ENCODE measurements around the gene GALNT1. TPM values are rescaled to one million over a fixed set of nuclear protein-coding genes. Genes with fewer than 3 reads are reported as not detected.
"Not testable (repeated sequence)": the region's sequence is repeated elsewhere in the genome, so short reads cannot be mapped to it uniquely, and the experiment has no call there.

Gene GALNT1
- total RNA-seq, 1 experiment from 2014 or later, result 77.9 TPM

DNA sequence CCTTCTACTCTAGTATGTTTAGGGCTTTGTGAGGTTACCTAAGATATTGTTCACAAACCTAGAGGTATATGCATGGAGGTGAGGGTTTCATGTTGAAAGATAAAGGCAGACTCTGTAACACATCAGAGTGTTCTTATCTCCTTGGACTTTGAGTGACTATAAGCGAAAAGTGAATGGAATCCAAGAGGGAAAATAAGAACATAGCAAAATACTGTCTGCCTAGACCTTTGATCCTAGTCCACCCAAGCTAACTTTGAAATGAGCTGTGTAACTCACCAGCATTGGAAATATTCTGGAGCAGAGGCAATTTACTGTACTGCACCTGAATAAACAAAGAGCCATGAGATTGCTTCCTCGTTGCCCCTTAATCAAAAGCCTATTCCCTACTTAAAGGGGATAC, 28.2 kb upstream of the GALNT1 start:
- no peak overlapping the region for H3K4me3 Mint-ChIP-seq
- no peaks in the 10 kb centered on the region for H3K4me1 Mint-ChIP-seq
- Histone ChIP-seq H3K23ac (ENCODE audit: insufficient read length, low read depth, low read length) (no peak overlapping the region), H3K27me3 (ENCODE audit: insufficient read depth, low read length) (no peaks in the 10 kb centered on the region), H2BK5ac (ENCODE audit: insufficient read length, low read length) (no peak overlapping the region), H4K20me1 (ENCODE audit: control insufficient read depth, insufficient read depth, insufficient read length) (no peaks in the 10 kb centered on the region), H3K27ac (ENCODE audit: insufficient read length, low read depth, low read length) (no peak overlapping the region), H3K14ac (ENCODE audit: insufficient read depth, low read length) (no peak overlapping the region), H3K79me2 (ENCODE audit: insufficient read depth, low read length) (no peaks in the 10 kb centered on the region), H2BK120ac (ENCODE audit: low read depth, low read length, poor library complexity, severe bottlenecking) (no peak overlapping the region), H3K9ac (ENCODE audit: extremely low read depth, insufficient read length, low read length) (no peak overlapping the region), H4K91ac (ENCODE audit: insufficient read length, low read depth, low read length) (no peak overlapping the region), H2BK20ac (ENCODE audit: low read depth, low read length, poor library complexity, severe bottlenecking) (no peak overlapping the region), H3K56ac (ENCODE audit: insufficient read length, low read depth, low read length) (no peak overlapping the region), H2AFZ (ENCODE audit: low read length) (no peak overlapping the region), H3K4ac (ENCODE audit: low read depth, low read length) (no peak overlapping the region), H3K79me1 (ENCODE audit: insufficient read depth, low read depth, low read length, poor library complexity, severe bottlenecking) (no peaks in the 10 kb centered on the region), H3K18ac (ENCODE audit: insufficient read length, low read depth, low read length) (no peak overlapping the region), H4K8ac (replicated peaks; ENCODE audit: insufficient read length, low read depth, low read length) (no peak overlapping the region), H3K4me1 (ENCODE audit: insufficient read depth, low read length) (no peaks in the 10 kb centered on the region), H4K5ac (ENCODE audit: insufficient read length, low read depth, low read length) (no peak overlapping the region), H2AK5ac (ENCODE audit: insufficient read length, low read length) (no peak overlapping the region), H2BK15ac (ENCODE audit: low read depth, low read length) (no peak overlapping the region), H3T11ph (ENCODE audit: low read length) (no peak overlapping the region), H3K4me2 (ENCODE audit: insufficient read depth, insufficient read length, low read length) (no peak overlapping the region), H2BK12ac (ENCODE audit: insufficient read length, low read depth, low read length) (no peak overlapping the region), H3K23me2 (ENCODE audit: insufficient read length, low read depth, low read length, poor library complexity, severe bottlenecking) (no peaks in the 10 kb centered on the region), H3K9me3 (ENCODE audit: control insufficient read depth, low read depth, low read length) (no peaks in the 10 kb centered on the region)
- DNase-seq, result no peak
- H3K27me3 Mint-ChIP-seq (ENCODE audit: low read depth), result peaks cover 1% of the 10 kb centered on the region; the same call in 1 of the 2 replicates
- WGBS (ENCODE audit: extremely low coverage, insufficient read length, low lambda C conversion rate), result no CpG with 5 or more reads among the region's 2 CpGs
- no peak overlapping the region for H3K27ac Mint-ChIP-seq
- TF ChIP-seq, protein P1, sequence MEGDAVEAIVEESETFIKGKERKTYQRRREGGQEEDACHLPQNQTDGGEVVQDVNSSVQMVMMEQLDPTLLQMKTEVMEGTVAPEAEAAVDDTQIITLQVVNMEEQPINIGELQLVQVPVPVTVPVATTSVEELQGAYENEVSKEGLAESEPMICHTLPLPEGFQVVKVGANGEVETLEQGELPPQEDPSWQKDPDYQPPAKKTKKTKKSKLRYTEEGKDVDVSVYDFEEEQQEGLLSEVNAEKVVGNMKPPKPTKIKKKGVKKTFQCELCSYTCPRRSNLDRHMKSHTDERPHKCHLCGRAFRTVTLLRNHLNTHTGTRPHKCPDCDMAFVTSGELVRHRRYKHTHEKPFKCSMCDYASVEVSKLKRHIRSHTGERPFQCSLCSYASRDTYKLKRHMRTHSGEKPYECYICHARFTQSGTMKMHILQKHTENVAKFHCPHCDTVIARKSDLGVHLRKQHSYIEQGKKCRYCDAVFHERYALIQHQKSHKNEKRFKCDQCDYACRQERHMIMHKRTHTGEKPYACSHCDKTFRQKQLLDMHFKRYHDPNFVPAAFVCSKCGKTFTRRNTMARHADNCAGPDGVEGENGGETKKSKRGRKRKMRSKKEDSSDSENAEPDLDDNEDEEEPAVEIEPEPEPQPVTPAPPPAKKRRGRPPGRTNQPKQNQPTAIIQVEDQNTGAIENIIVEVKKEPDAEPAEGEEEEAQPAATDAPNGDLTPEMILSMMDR (conservative IDR thresholded peaks at IDR 0.05), result no peak
- no peaks in the 10 kb centered on the region for H3K36me3 Mint-ChIP-seq (ENCODE audit: insufficient read depth in 1 of 3, low read depth in 3 of 3)
- no peaks in the 10 kb centered on the region for H3K9me3 Mint-ChIP-seq

DNA sequence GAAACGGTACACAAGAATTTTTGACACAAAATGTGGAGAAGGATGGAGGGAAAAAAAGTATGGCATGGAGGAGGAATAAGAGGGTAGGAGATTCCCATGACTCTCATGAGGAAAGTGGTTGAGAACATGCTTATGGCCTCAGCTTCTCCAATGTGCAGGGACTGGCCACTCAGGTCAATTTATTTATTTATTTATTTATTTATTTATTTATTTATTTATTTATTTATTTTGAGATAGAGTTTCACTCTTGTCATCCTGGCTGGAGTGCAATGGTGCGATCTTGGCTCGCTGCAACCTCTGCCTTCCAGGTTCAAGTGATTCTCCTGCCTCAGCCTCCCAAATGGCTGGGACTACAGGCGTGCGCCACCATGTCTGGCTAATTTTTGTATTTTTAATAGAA, 26.0 kb upstream of the GALNT1 start:
- not testable (repeated sequence) for H4K91ac ChIP-seq (ENCODE audit: insufficient read length, low read depth, low read length); H2BK12ac ChIP-seq (ENCODE audit: insufficient read length, low read depth, low read length); H3K18ac ChIP-seq (ENCODE audit: insufficient read length, low read depth, low read length); H3K79me2 ChIP-seq (ENCODE audit: insufficient read depth, low read length); H2BK120ac ChIP-seq (ENCODE audit: low read depth, low read length, poor library complexity, severe bottlenecking); H3K23me2 ChIP-seq (ENCODE audit: insufficient read length, low read depth, low read length, poor library complexity, severe bottlenecking); H3K27ac ChIP-seq (ENCODE audit: insufficient read length, low read depth, low read length); H3K14ac ChIP-seq (ENCODE audit: insufficient read depth, low read length); H3K4me1 ChIP-seq (ENCODE audit: insufficient read depth, low read length); H2BK5ac ChIP-seq (ENCODE audit: insufficient read length, low read length); H4K8ac ChIP-seq (replicated peaks; ENCODE audit: insufficient read length, low read depth, low read length); H3T11ph ChIP-seq (ENCODE audit: low read length); H3K4ac ChIP-seq (ENCODE audit: low read depth, low read length); H2BK20ac ChIP-seq (ENCODE audit: low read depth, low read length, poor library complexity, severe bottlenecking); H3K9me3 ChIP-seq (ENCODE audit: control insufficient read depth, low read depth, low read length); H3K27ac Mint-ChIP-seq; H4K20me1 ChIP-seq (ENCODE audit: control insufficient read depth, insufficient read depth, insufficient read length); H3K36me3 Mint-ChIP-seq (ENCODE audit: insufficient read depth in 1 of 3, low read depth in 3 of 3); H3K9me3 Mint-ChIP-seq; H2AFZ ChIP-seq (ENCODE audit: low read length); H4K5ac ChIP-seq (ENCODE audit: insufficient read length, low read depth, low read length); DNase-seq; H3K79me1 ChIP-seq (ENCODE audit: insufficient read depth, low read depth, low read length, poor library complexity, severe bottlenecking); H3K23ac ChIP-seq (ENCODE audit: insufficient read length, low read depth, low read length); H2AK5ac ChIP-seq (ENCODE audit: insufficient read length, low read length); H3K56ac ChIP-seq (ENCODE audit: insufficient read length, low read depth, low read length); H2BK15ac ChIP-seq (ENCODE audit: low read depth, low read length); H3K4me1 Mint-ChIP-seq; H3K4me3 Mint-ChIP-seq; H3K9ac ChIP-seq (ENCODE audit: extremely low read depth, insufficient read length, low read length); H3K27me3 ChIP-seq (ENCODE audit: insufficient read depth, low read length); H3K27me3 Mint-ChIP-seq (ENCODE audit: low read depth); H3K4me2 ChIP-seq (ENCODE audit: insufficient read depth, insufficient read length, low read length)
- WGBS (ENCODE audit: extremely low coverage, insufficient read length, low lambda C conversion rate), result no CpG with 5 or more reads among the region's 5 CpGs
